OCI-LY1 (cell line): Measurements from ENCODE around the gene ADCY9.

Experiments
- EZH2 ChIP-seq: fragments of 200-600 bp; sonication (generic), shearing (Covaris generic); IDR thresholded peaks from 2 replicates; pipeline ENCODE4 v1.8.0; 2017; ENCODE audit warnings: borderline replicate concordance, mixed run types, mild to moderate bottlenecking, antibody characterized with exemption, low read length, moderate library complexity, mixed read lengths
- TF ChIP-seq, protein P1 (sequence below): fragments of 200-600 bp; sonication (generic), shearing (Covaris generic); IDR thresholded peaks from 2 replicates; pipeline ENCODE4 v1.5.1; 2017; ENCODE audit warnings: mild to moderate bottlenecking, antibody characterized with exemption, low read length, moderate library complexity, mixed read lengths

DNA sequence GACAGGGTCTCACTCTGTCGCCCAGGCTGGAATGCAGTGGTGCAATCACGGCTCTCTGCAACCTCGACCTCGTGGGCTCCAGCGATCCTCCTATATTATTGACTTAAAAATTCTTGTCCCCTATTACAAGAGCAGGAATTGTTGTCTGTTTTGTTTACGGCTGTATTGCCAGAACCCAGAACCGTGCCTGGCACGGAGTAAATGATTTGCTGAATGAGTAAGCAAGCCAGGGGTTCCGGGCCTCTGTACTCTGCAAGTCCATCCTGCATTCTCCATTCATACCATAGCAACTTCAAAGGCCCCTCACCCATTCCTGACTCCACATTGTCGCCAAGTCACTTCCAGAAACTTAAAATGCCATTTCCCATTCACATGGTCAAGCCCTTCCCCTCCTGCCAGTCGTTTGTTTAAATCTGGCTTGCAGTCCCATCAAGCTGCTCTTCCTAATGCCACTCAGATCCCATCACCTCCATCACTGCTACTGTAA, 6.9 kb downstream of the ADCY9 start:
- TF ChIP-seq, protein P1, sequence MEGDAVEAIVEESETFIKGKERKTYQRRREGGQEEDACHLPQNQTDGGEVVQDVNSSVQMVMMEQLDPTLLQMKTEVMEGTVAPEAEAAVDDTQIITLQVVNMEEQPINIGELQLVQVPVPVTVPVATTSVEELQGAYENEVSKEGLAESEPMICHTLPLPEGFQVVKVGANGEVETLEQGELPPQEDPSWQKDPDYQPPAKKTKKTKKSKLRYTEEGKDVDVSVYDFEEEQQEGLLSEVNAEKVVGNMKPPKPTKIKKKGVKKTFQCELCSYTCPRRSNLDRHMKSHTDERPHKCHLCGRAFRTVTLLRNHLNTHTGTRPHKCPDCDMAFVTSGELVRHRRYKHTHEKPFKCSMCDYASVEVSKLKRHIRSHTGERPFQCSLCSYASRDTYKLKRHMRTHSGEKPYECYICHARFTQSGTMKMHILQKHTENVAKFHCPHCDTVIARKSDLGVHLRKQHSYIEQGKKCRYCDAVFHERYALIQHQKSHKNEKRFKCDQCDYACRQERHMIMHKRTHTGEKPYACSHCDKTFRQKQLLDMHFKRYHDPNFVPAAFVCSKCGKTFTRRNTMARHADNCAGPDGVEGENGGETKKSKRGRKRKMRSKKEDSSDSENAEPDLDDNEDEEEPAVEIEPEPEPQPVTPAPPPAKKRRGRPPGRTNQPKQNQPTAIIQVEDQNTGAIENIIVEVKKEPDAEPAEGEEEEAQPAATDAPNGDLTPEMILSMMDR, result no peak
- no peak for TF ChIP-seq EZH2
